ENCODE data around the gene HAVCR1.
"Not testable (repeated sequence)": the region's sequence is repeated elsewhere in the genome, so short reads cannot be mapped to it uniquely, and the experiment has no call there.

Gene HAVCR1

GRCh38 chr5:157059093-157059539, at the start of gene HAVCR1:
TSS of gene HAVCR1 (minus strand) at chr5:157059116. CDS start at chr5:157057943, 1,173 bp downstream.
- DNase-seq = no peak

DNA sequence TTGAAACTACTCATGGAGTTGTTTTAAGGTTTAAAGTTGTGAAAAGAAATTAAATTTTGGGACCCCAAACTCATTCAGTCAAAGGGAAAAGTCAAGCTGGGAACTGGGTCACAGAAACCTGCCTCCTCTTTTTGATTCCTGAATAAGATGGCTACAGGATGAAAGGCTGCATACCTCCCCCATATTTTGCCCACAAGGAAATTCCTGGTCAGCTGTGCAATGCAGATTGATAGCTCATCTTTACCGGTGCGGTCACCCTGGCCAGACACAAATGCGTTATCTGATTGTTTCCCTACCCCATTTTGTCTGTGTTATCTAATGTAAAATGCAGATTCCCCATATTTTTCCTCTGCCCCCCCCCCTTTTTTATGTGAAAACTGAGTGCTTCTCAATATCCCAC, 48.6 kb upstream of the HAVCR1 start:
- no peak for DNase-seq

DNA sequence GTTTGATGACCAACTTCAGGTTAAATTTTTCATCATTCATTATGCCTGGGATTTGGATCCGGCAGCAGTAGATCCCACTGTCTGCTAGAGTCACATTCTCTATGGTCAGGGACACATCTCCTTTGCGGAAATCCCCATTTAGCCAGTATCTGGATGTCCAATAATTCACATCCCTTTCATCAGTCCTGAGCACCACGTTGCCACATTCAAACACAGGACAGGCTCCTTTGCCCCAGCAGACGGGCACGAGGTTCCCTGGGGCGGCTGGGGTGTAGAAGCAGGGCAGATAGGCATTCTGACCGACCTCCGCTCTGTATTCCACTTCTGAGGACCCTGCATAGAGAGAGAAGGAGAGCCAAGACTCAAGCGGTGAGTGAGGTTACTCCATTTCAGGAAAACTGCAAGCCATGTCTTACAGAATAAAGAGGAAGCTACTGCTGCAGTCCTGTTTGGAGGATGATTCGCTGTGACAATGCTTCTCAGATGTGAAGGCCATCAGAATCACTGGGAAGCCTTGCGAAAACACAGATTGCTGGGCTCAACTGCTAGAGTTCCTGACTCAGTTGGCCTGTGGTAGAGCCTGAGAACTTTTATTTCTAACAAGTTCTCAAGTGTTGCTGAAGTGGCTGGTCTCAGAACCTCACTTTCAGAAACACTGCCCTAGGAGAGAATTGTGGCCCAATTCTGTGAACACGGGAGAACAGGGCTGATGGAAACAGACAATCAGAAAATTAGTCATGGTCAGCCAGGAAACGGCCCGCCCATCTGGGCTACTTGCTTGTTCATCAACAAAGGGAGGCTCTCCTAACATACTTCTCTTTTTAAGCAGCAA, 47.9 kb upstream of the HAVCR1 start:
- no peak for DNase-seq

DNA sequence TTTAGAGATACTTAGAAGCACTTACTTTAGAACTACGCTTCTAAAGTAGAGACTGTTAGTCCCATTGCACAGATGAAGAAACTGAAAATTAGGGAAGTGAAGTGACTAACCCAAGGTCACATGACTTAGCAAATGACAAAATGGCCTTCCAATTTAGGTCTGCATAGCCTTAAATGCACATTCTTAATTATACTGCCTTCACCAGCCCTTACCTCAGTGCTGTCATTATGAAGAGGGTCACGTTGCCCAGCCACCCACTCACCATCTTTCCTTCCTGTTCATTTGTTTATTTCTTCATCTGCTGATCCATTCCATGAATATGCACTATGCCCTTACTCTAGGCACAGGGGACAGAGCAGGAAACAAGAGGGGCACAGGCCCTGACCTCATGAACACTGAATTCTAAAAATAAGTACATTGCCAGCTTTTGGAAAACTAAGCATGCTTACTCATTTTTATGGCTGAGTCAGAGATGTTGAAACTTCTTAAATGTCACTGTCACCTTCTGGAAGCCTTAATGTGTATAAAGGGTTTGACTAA, 41.3 kb upstream of the HAVCR1 start:
- DNase-seq = peak; percentile 73

DNA sequence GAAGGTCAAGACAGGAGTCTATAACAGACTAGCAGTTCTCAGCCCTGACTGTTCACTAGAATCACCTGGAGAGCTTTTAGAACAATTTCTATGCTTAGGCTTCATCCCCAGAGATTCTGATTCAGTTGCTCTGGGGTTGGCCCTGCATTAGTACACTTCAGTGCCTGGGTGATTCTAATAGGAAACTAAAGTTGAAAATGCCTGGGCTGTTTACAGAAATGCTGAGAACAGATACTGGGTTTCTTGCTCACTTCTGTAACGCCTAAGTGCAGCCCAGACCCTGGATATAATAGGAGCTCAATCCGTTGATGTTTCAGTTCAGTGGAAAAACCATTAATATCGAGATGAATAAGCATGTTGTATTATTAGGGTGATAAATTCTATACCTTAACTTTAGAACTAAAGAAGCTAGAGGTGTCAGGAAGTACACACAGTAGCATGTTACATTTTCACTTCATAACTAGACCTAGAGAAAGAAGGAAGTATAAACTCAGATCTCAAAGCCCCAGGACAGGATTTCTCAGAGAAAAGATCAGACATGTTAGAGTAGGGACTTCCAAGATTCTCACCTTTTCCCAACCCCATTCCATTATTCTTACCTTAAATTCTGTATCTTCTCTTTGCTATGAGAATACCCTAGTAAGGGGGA, 29.6 kb upstream of the HAVCR1 start:
- DNase-seq = no peak

DNA sequence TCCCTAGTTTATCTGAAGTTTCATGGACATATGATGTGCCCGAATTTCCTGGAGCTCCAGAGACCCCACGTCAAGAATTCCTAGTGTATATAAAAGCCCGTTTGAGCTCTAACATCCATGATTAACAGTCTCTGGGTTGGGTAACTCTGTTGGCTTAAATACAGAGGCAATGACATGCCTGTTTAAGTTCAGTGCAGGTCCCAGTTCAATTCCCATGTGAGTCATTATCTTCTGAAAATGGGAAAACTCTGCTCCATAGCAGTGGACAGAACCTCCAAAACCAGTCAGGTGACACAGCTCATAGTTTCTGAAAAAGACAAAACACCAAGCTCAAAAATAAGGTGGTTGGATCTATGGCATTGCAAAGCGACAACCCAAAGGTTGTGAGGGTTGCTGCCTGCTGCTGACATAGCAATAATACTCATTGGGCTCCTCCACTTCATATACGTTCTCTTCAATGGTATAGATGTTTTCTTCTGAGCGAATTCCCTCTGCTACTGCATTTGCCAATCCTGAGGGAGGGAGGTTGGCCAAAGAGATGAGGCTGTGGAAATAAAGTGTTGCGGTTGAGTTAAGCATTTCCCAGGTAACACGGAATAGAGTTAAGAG, 27.9 kb upstream of the HAVCR1 start:
- DNase-seq = no peak

DNA sequence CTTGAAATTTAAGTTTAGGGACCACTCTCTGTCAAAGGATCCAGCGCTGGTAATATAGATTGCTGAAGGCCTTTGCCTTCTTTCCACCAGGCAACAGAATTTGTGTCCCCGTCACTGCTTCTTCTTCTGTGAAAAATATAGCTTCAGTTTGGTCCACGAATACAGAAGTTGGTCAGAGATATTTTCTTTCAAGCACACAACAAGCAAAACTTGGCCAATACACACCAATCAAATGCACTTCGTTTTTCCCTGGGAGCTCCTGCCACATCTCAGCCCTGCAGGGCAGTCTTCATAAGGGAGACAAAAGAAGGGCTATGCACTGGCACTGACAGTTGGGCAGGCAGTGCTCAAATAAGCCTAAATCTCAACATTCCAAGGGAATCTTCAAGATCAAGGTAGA, 27.0 kb upstream of the HAVCR1 start:
- DNase-seq = no peak

DNA sequence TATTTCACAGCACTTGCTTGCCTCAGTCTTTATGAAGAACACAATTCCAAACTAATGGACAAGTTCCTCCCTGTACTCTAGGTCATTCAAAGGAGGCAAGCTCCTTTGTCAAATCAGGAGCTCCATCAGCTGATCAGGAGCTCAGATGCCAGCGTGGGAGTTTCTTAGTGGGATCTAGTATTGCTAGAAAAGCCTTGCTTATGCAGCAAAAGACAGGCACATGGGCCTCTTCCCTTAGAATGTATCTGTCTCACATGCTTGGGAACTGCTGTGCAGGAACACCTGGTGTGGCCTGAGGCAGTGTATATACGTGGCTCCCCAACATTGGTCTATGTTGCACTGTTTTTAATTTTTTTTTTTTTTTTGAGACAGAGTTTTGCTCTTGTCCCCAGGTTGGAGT, 21.4 kb upstream of the HAVCR1 start:
- no peak for DNase-seq

DNA sequence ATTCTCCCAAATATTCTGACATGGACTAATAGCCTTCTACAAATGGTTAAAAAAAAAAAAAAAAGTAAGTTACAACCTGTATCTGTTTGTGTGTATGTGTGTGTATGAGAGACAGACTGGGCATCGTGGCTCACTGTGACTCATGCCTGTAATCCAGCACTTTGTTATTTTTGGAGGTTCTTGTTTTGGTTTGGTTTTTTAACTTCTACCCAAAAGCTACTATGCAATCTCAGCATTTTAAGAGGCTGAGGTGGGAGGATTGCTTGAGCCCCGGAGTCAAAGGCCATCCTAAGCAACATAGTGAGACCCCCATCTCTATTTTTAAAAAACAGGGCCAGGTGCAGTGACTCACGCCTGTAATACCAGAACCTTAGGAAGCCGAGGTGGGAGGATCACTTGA, 17.6 kb upstream of the HAVCR1 start:
- DNase-seq = no peak

GRCh38 chr5:157072508-157072907, 13.6 kb upstream of the HAVCR1 start:
- no peak for DNase-seq

GRCh38 chr5:157069949-157070348, 11.0 kb upstream of the HAVCR1 start:
- no peak for DNase-seq

DNA sequence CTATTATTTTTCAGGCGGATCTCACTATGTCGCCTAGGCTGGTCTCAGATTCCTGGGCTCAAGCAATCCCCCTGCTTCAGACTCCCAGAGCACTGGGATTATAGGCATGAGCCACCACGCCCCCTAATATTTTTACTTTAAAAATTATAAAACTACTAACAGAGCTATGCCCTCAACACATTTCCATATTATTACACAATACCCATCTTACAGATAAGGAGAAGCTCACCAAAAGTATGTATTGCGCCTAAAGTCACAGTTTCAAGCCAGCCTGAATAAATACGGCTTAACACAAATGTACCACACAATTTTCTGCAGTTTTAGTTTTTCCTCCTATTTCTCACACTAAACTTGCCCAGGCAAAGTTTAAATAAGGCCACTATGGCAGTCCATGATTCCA, 9.9 kb upstream of the HAVCR1 start:
- DNase-seq = no peak

- no peak for DNase-seq
Observed at GRCh38 chr5:157068339-157068738, 9.4 kb upstream of the HAVCR1 start.

- no peak for DNase-seq
Observed at GRCh38 chr5:157067005-157067404, 8.1 kb upstream of the HAVCR1 start.

- DNase-seq = no peak
Observed at GRCh38 chr5:157066080-157066479, 7.2 kb upstream of the HAVCR1 start.

DNA sequence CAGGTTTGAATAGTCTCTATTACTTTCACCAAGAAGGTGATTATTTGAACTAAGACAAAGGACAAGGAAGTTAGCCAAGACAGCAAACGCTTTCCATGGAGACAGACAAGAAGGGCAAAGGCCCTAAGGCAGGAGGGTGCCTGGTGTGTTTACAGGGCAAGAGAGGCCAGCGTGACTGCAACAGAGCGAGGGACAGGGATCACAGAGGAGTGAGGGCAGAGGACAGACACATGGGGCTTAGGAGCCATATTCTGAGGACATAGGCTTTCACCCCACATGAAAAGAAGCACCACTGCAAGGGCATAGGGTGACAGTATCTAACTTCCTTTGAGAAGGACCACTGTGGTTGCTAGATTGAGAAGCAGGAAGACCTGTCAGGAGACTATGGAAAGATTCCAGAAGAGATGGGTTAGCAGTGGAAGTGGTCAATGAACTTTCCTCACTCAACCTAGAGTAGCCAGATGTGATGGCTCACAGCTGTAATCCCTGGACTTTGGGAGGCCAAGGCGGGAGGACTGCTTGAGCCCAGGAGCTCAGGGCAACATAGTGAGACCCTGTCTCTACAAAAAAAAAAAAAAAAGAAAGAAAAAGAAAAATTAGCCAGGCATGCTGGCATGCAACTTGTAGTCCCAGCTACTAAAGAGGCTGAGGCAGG, 5.0 kb upstream of the HAVCR1 start:
- DNase-seq = no peak

- no peak for DNase-seq
Observed at GRCh38 chr5:157059891-157060290, 975 bp upstream of the HAVCR1 start.

- no peak for DNase-seq
Observed at GRCh38 chr5:157057459-157058370, 1.2 kb downstream of the HAVCR1 start.

DNA sequence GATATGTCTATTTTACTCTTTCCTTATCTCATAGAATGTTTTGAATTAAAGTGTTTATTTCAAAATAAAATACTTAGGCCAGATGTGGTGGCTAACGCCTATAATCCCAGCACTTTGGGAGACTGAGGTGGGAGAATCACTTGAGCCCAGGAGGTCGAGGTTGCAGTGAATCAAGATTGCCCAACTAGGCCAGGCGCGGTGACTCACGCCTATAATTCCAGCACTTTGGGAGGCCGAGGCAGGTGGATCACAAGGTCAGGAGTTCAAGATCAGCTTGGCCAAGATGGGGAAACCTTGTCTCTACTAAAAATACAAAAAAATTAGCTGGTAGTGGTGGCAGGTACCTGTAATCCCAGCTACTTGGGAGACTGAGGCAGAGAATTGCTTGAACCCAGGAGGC, 2.1 kb downstream of the HAVCR1 start:
- not testable (repeated sequence) for DNase-seq

- DNase-seq = no peak
Observed at GRCh38 chr5:157051604-157052245, 7.2 kb downstream of the HAVCR1 start.

- no peak for DNase-seq
Observed at GRCh38 chr5:157050050-157050449, 8.9 kb downstream of the HAVCR1 start.

DNA sequence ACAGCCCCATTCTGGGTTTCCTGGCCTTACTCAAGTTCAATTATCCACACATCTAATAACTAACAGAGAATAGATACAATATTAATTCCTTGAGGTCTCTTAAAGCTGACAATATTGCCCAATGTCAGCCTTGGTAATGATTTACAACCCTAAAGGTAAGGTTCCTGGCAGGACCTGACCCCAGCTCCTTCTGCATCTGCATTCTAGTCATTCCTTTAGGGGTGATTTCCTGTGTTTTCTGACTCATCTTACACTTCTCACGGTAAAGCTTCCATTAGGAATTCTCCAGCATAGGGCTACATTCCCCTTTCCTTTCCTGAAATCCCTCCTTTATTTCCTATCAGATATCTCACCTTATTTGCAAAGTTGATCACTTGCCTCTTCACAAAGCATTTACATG, 9.3 kb downstream of the HAVCR1 start:
- no peak for DNase-seq
